Putamen (tissue), 1 donor: ENCODE data around the gene MAP4K5.

Experiments
- DNase-seq: peaks from one replicate; pipeline ENCODE4 v3.0.0-alpha.2; 2016; ENCODE audit warnings: low spot score

Gene MAP4K5

DNA sequence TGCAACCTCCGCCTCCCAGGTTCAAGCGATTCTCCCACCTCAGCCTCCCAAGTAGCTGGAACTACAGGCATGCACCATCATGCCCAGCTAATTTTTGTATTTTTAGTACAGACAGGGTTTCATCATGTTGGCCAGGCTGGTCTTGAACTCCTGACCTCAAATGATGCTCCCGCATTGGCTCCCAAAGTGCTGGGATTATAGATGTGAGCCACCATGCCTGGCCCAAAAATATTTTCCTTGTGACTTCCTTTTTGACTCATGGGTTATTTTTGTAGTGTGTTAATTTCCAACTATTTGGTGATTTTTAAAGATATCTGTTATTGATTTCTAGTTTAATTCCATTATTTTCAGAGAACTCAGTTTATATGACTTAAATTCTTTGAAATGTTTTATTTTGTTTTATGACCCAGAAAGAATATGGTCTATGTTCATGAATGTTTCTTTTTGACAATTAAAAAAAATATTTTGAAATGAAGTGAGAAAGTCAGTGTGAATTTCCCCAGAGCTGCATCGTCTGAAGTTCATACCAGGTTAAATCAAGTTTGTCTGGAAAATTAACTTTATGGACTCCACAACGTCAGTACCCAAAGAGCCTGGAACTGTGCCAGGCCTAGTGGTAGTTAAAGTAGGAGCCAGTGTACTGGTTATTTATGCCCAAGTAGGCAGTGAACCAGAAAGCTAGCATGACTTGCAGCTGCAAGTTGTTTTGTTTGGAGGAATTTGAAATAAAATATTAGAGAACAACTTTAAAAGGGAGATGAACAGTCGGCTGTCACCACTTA is 132.9 kb downstream of the MAP4K5 start:
- no peak for DNase-seq

DNA sequence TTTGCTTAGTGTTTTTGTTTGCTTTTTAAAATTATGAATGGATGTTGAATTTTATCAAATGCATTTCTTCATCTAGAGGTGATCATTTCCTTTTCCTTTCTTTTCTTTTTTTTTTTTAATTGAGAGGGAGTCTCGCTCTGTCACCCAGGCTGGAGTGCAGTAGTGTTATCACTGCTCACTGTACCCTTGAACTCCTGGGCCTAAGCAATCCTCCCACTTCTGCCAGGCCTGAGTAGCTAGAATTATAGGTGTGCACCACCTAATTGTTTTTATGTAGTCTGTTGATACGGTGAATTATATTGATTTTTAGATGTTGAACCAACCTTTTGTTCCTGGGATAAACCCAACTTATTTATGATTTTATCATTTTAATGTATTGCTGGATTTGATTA is 134.2 kb downstream of the MAP4K5 start:
- no peak for DNase-seq

DNA sequence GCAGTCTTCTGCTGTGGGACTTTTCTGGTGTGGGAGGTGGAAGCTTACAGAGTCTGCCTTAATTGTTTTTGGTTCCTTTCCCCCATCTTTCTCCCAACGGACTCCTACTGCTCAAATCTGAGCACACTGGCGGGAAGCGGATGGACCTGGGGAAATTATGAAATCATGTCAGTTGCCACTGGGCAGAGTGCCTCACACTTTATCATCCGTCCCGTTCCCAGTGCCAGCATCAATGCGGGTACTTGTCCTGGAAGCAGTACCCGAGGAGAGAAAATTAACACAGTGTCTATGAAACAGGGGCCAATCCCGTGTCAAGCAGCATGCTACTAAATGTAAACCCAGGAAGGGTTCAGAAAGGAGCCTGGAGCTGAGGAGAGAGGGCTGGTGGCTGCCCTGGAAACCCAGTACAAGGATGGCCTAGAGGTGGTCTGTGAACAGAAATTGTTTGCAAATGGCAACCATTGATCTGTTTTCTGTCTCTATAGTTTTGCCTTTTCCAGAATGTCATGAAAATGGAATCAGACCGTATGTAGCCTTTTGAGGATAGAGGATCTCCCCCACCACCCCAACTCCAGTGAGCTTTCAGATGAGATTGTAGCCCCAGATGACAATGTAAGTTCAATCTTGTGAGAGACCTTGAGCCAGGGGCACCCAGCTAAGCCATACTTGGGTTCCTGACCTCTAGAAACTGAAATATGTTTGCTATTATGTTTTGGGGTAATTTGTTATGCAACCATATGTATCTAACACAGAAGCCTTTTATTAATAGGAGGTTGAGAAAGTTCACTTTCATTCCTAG is 134.8 kb downstream of the MAP4K5 start:
- DNase-seq: peak; percentile 6

DNA sequence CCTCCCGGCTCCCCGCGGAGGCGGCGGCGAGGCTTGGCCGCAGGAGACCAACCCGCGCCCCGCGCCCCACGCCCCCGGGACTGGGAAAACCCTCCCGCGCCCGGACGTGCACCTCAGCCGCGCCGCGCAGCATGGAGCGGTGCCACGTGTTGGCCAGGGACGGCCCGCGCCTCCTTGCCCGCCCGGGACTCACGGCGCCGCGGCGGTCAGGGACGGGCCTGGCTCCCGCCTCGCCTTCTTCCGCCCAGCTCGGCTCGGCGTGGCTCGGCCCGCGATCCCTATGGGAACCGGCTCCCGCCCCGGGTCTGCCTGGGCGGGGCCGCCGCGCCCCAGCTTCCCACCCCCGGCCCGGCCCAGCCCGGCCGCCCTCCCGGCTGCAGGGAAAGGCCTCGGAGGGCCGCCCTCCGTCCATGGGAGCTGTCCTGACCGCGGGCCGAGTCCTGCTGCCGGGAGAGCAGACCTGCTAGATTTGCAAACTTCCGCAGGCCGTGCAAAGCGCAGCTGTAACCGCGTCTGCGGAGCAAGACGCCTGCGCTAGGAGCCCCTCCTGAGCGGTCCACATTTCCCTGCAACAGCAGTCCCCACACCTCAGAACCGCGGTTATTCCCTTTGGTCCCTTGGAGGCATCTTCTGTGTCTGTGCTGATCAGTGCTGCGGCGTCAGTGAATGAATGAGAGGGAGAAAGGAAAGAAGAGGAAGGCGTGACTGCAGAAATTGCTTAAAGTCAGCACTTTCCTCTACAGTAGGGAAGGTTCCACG is 135.6 kb downstream of the MAP4K5 start, which contains the start of gene CDKL1:
TSS of gene CDKL1 (minus strand) at position 251 of the 759 bp plus-strand sequence. CDS start 1,013 bp downstream, outside the sequence.
- peak; percentile 38 for DNase-seq

DNA sequence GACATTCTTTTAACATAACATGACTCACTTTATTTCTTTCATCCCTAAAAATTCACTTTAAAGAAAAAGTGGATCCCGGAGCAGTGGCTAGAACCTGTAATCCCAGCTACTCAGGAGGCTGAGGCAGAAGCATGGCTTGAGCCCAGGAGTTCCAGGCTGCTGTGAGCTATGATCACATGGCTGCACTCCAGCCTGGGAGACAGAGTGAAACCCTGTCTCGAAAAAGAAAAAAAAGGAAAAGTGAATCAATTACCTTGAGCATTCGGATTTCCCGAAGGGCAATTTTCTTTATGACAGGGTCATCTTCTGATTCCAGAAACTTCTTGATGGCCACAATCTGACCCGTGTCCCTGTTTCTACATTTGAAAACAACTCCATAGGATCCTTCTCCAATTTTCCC is 136.9 kb downstream of the MAP4K5 start:
- DNase-seq: no peak

DNA sequence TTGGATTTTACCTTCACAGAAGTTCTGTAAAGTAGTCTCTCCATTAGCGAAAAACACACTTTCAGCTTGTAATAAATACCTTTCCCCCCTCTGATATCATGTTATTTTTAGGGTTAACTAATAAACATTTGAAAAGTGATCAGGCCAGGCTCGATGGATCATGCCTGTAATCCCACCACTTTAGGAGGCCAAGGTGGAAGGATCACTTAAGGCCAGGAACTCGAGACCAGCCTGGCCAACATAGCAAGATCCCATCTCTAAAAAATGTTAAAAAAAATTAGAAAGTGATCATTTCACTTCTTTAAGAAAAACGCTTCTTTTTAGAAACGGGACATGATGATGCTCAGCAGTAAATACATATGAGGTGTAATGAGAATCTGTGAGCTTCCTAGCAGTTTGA is 137.7 kb downstream of the MAP4K5 start:
- DNase-seq: no peak

DNA sequence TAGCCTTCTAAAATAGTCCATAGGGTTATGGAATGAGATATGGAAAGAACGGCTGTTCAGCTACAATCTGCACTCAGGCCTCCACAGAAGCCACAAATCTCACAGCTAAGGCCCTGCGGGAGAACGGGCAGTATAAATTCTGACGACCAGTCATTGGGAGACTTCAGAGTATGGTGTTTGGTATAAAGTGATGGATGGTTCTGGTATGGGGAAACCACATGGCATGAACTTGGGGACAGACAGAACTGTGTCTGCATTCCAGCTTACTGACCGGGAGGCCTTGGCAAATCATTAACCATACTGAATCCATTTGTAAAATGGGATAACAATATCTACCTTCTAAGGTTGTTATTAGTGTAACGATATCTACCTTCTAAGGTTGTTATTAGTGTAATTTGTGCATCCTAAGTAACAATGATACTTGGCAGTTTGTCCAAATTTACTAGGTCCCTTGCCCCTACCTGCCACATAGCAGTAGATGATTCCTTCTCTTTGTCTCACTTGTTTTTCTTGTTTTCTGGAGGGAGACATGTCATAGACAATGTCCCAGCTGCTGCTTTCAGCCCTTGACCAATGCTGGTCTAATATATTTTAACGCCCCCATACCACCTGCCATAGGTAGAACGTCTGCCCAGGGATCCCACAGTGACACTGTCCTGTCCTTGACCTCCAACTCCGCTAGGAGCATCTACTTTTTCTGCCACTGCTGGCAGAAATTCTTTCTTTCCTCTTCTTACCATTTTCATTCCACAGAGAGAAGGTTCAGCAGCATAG is 142.5 kb downstream of the MAP4K5 start:
- no peak for DNase-seq

DNA sequence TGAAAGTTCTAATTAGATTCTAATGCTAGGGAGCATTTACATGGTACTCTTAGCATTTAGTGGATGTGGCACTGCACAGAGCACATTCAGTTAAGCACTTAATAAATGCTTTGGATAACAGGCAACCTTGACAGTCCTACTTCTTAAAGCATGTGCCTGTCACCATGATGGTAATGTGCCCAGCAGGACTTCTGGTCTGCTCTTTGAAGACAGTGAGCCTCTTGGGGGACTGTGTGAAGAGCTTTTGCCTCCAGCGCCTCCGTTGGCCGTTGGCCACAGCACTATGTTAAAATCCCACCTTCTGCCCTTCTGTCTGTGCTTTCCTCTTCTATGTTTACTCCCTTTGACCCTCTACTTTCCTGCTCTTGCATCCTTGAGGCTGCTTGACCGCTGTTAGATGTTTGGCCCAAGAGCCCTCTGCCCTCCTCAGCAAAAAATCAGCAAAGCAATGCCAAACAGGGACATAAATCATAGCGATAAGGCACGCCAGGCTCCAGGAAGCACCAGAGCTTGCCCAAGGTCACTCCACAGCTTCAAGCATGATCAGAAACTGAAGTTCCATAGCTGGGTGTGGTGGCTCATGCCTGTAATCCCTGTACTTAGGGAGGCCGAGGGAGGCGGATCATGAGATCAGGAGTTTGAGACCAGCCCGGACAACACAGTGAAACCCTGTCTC is 144.0 kb downstream of the MAP4K5 start:
- DNase-seq: no peak

DNA sequence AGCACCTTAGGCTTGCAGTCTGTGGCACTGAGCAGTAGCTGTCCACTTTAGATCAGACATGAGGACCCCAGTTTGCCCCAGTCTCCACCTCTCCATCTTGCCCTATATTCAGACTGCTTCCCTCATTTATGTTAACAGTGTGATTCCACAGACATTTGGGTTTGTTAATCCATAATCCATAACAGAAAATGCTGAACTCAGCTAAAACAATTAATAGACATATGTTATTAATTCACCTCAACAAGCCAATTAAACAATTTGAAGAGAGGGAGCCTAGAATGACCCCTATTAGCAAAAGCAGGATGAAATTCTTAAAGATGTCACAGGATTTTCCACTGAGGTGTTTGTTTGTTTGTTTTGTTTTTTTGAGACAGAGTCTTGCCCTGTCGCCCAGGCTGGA is 144.8 kb downstream of the MAP4K5 start:
- DNase-seq: no peak

DNA sequence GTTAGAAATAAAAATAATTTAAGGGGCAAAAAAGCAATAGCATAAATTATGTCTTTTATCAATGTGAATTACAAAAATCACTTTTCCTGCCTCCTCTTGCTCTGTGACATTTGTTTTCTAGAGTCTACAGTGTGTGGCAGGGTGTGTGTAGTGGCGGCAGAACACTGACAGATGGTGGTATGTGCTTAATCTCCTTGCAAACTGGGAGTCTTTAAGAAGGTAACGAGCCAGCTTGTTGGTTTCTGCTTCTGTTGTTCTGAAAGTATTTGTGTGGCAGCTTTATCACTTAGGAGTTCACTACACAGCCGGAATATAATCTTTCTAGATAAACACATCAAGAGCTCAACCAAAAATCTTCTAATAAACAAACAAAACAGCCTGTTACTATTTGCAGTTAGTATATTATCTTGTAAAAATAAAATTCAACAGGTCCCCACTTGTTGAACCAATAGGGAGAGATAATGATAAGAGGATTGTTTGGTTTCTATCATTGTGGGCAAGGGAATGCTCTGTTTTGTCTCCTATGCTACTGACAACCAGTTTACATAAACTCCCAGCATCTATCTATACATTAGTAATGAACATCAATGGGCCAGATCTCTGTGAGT is 148.6 kb downstream of the MAP4K5 start:
- no peak for DNase-seq

DNA sequence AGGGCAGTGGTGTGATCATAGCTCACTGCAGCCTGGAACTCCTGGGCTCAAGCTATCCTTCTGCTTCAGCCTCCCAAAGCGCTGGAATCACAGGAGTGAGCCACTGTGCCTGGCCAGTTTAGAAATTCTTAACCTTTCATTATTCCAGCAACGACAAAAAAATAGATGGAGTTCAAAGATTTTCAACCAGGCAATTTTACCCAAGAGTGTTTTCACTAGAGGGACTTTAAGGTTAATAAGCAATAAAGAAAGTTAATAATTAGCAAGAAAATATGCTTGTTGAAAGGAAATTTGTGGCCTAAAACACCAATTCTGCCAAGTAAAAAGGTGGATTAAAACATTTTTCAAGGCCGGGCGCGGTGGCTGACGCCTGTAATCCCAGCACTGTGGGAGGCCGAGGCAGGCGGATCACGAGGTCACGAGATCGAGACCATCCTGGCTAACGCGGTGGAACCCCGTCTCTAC is 150.5 kb downstream of the MAP4K5 start:
- no peak for DNase-seq

DNA sequence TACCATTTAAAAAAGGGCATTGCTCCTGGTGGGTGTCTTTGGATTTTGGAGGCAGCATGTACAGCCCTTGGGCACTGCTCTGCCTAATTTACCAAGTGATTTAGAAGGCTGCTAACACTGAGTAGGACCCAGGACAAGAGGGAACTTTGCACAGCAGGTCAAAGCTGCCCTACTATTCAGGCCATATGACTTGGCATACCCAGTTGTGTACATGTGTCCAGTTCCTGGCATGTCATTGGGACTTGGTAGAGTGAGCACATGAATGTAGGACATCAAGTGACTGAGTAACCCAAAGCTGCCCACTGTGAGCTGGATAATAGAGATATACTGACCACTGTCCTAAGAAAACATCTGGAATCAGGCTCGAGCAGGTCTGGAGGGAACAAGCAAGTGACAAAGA is 151.4 kb downstream of the MAP4K5 start:
- DNase-seq: no peak

DNA sequence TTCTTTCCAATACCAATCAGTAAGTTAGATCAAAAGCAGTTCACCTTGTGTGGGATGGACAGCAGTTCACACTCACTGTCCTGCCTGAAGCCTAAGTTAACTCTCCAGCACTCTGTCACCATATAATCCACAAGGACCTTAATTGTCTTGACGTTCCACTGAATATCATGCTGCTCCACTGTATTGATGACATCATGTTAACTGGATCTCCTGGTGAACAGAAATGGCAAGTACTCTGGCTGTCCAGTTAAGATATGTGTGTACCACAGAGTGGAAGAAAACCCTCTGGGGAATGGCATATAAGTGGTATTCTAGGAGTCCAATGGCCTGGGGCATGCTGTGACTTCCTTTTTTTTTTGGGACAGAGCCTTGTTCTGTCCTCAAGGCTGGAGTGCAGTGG is 151.9 kb downstream of the MAP4K5 start:
- no peak for DNase-seq

DNA sequence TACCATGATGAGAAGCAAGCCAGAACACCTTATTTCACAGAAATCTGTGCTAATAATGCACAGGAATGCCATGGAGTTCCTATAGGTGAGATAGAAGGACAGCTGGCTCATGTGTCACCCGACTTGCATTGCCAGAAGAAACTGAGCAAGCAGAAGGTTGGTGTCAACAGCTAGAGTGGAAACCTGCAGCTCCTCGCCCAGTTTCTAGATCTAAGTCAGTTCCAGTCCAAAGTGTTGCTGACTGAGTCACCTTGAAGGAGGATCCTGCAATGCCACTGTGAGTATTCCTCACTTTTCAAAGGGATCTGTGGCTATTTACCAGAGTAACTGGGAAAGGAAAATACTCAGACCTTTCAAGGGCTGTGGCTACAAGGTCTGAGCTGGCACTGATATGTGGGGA is 152.8 kb downstream of the MAP4K5 start:
- no peak for DNase-seq

DNA sequence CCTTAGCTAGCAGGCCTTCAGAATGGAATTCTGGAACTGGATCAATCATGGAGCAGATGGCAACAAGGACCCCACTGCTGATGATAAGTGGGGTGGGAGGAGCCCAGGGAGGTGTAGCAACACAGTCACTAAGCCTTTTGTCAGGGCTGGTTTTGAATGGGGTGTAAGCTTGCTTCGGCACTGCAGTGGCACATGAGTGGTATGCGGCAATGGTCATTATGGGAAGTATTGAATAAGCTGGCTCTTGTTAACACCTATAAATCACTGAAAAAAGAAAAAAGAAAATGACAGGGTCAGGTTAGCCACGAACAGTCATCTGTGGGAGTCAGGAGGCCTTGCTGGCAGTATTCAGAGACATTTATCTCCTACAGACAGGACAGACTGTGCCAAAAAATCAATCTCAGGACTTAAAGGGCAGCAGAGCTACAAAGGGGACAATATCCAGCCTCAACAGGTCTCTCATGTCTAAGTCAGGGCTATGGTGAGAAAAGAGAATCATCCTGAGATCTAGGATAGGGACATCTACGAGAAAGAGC is 154.8 kb downstream of the MAP4K5 start:
- DNase-seq: no peak

DNA sequence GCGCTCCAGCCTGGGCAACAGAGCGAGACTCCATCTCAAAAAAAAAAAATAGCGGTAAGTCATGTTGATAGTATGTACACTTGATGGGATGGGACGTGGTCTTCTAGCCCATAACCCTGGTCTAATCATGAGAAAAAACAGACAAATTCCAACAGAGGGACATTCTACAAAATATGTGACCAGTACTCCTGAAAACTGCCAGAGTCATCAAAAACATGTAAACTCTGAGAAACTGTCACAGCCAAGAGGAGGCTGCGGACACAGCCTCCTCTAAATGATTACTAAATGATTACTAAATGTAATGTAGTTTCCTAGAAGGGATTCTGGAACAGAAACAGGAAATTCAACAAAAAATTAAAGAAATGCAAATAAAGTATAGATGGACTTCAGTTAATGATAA is 156.6 kb downstream of the MAP4K5 start:
- DNase-seq: no peak

DNA sequence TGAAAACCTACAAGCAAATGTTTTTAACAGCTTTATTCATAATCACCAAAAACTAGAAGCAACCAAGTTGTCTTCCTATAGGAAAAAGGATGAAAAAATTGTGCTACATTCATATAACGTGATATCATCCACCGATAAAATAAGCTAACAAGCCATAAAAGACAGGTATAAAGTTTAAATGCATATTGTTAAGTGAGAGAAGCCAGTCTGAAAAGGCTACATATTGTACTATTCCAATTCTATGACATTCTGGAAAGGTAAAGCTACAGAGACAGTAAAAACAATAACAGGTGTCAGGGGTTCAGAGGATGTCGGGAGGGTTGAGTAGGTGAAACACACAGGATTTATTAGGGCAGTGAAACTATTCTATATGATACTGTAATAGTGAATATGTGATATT is 158.4 kb downstream of the MAP4K5 start:
- DNase-seq: no peak

DNA sequence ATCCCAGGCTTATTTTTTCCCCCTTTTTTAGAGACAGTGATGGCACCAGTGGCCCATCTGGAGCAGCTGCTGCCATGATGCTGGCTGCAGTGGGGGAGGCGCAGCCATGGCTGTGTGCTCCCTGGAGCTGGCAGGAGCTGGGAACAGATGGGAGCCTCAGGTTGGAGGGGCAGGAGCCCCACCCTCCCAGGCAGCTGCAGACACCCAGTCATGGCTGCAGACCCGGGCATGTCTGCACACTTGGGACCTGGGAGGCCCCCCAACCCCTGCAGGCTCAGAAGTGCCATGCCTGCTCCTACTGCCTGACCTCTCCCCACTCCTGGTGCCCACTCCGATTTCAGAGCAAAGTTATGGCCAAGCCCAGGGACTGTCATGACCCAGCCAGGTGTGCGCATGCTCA is 160.8 kb downstream of the MAP4K5 start:
- no peak for DNase-seq
